Progenitor cell of endocrine pancreas (in vitro differentiated cells): ENCODE data around the gene C2CD4A. TPM values are rescaled to one million over a fixed set of nuclear protein-coding genes. Genes with fewer than 3 reads are reported as not detected.
"Not testable (repeated sequence)": the region's sequence is repeated elsewhere in the genome, so short reads cannot be mapped to it uniquely, and the experiment has no call there.

Experiments used
- DNase-seq: peaks from one replicate; pipeline ENCODE4 v3.0.0; 2021; ENCODE audit warnings: low spot score; ENCODE audit not compliant: unreplicated experiment
- H3K27ac Mint-ChIP-seq: 2 replicates; pipeline ENCODE4 v1.8.0; 2021; ENCODE audit warnings: mild to moderate bottlenecking, moderate library complexity, mixed read lengths
- H3K27me3 Mint-ChIP-seq: 2 replicates; pipeline ENCODE4 v1.8.0; 2021; ENCODE audit warnings: mixed read lengths
- H3K36me3 Mint-ChIP-seq: 2 replicates; pipeline ENCODE4 v1.8.0; 2022; ENCODE audit warnings: mixed read lengths; ENCODE audit not compliant: insufficient read depth
- H3K4me1 Mint-ChIP-seq: 2 replicates; pipeline ENCODE4 v1.8.0; 2021; ENCODE audit warnings: low read depth, mixed read lengths
- H3K4me3 Mint-ChIP-seq: 2 replicates; pipeline ENCODE4 v1.8.0; 2021; ENCODE audit warnings: low read depth, mild to moderate bottlenecking, moderate library complexity, mixed read lengths
- H3K9me3 Mint-ChIP-seq: 2 replicates; pipeline ENCODE4 v1.8.0; 2021; ENCODE audit warnings: low read depth, mixed read lengths
- total RNA-seq: library from RNA; stranded (reverse); gene quantifications from 2 replicates; pipeline ENCODE4 v1.2.1, GENCODE V29; 2021
- TF ChIP-seq, protein P1 (sequence below): fragments of 200-600 bp; sonication (generic); IDR thresholded peaks from one replicate; pipeline ENCODE4 v1.5.0; 2021; ENCODE audit warnings: antibody characterized with exemption, mild to moderate bottlenecking; ENCODE audit not compliant: unreplicated experiment

C2CD4A gene
- total RNA-seq, 1 donor from 2014 or later, result 0.17 TPM

DNA sequence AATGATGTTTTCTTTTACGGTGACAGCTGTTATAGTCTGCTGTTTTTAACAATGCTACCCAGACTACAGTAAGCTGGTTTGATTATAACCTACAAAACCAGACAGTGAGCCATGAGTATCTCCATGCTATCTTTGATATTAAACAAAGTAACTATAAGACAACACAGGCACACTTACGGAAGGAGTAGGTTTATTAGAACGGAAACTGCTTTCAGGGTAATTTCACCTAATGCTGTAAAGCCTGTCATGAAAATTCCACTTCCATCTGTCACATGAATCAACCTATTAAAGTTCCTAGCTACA lies 39.6 kb upstream of the C2CD4A start:
- Mint-ChIP-seq H3K36me3 (peaks cover 8% of the 10 kb centered on the region), H3K27me3 (no peaks in the 10 kb centered on the region), H3K4me3 (no peak overlapping the region), H3K4me1 (peaks cover 3% of the 10 kb centered on the region), H3K9me3 (no peaks in the 10 kb centered on the region), H3K27ac (no peak overlapping the region)
- TF ChIP-seq, protein P1, sequence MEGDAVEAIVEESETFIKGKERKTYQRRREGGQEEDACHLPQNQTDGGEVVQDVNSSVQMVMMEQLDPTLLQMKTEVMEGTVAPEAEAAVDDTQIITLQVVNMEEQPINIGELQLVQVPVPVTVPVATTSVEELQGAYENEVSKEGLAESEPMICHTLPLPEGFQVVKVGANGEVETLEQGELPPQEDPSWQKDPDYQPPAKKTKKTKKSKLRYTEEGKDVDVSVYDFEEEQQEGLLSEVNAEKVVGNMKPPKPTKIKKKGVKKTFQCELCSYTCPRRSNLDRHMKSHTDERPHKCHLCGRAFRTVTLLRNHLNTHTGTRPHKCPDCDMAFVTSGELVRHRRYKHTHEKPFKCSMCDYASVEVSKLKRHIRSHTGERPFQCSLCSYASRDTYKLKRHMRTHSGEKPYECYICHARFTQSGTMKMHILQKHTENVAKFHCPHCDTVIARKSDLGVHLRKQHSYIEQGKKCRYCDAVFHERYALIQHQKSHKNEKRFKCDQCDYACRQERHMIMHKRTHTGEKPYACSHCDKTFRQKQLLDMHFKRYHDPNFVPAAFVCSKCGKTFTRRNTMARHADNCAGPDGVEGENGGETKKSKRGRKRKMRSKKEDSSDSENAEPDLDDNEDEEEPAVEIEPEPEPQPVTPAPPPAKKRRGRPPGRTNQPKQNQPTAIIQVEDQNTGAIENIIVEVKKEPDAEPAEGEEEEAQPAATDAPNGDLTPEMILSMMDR, result no peak
- no peak for DNase-seq

DNA sequence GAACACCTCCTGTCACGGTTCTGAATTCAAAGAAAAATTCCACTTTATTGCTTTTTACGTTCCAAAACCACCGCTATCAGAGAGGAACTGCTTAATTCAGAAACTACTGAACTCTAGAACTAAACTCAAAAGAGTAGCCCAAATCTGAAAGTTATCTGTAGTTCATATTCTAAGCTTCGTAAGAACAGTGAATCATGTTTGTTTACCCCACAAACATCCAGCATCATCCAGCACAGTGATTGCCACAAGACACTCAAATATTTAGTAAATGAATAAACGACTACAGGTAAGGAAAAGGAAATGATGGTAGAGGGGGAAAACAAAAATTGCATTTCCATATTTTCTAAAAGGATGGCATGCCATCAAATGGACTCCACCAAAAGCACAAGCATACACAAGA lies 38.9 kb upstream of the C2CD4A start:
- H3K36me3 Mint-ChIP-seq, result peaks cover 6% of the 10 kb centered on the region
- no peak overlapping the region for H3K27ac Mint-ChIP-seq
- no peak for DNase-seq
- H3K4me1 Mint-ChIP-seq, result peaks cover 3% of the 10 kb centered on the region
- no peaks in the 10 kb centered on the region for H3K27me3 Mint-ChIP-seq
- H3K9me3 Mint-ChIP-seq, result no peaks in the 10 kb centered on the region
- no peak overlapping the region for H3K4me3 Mint-ChIP-seq
- TF ChIP-seq, protein P1, result no peak

DNA sequence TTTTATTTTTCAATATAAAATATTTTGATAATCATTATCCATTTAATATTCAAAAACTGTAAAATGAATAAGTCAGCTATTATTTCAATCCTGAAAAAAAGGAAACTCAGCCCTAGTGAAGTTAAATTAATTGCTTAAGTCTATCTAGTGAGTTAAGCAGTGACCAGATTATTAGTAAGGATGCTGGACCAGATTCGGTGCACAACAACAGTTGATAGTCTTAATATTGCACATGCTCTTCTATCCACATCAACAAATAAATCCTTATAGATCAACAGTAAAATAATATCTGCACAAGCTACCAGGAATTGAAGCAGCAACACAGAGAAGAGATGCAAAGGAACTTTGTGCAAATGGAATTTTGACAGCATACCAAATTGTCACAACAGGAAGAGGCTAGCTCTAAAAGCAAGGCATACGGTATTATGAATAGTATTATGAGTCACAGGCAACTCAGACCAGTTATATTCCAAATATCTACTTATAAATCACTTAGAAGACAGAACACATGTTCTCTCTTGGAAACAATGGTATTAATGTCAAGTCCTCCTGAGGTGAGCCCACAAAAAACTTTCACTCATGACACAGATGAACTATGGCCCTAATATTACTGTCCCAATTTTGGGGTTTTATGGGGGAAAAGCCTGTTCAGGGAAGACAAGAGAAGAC lies 31.4 kb upstream of the C2CD4A start:
- TF ChIP-seq, protein P1, result no peak
- Mint-ChIP-seq H3K27me3 (no peaks in the 10 kb centered on the region), H3K4me3 (no peak overlapping the region), H3K4me1 (no peaks in the 10 kb centered on the region), H3K9me3 (peaks cover 8% of the 10 kb centered on the region), H3K36me3 (peaks cover 16% of the 10 kb centered on the region), H3K27ac (no peak overlapping the region)
- no peak for DNase-seq

DNA sequence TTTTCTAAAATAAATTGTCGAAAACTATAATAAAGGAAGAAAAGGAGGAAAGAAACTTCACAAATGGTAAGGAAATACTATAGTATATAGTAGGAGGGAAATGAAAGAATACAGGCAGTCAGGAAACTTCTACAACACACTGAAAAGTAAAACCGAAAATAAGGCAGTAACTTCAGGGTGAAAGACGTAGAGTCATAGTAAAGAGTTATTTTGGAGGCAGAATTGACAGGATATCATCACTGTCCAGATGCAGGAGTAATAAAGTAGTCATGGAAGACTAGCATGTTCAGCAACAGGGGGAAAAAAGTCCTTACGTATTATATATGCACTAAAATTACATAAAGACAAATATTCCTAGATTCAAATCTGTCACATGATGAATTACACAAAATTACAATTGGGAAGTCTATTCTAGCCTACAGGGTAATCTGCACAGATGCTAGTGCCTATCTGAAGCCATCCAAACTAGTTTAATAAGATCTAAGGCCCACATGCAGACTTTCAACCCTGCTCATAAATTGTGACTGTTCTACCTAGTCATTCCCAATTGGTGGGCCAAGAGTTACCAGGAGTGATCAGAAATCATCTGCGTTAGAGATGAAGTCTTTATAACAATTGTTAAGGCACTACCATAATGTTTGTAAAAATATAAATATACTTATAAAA lies 20.6 kb upstream of the C2CD4A start:
- H3K4me3 Mint-ChIP-seq, result no peak overlapping the region

DNA sequence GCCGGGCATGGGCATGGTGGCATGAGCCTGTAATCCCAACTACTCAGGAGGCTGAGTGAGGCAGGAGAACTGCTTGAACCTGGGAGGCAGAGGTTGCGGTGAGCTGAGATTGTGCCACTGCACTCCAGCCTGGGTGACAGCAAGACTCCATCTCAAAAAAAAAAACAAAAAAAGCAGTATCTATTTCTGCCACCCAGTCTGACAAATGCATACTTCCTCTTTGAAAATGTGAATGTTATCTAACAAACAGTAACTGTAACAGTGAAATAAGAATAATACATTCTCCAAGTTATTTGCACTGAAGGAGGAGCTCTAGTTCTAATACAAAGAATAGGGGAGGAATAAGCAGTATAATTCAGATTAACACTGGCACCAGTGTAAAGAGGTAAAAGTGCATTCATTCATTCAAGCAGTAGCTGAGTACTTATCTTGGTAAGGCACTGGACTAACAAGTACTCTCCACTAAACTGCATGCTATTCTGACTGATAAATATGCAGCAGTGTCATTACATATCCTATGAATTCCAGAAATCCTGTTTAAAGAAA lies 19.4 kb upstream of the C2CD4A start:
- Mint-ChIP-seq H3K4me1 (peaks cover 9% of the 10 kb centered on the region), H3K36me3 (peaks cover 2% of the 10 kb centered on the region), H3K27me3 (no peaks in the 10 kb centered on the region), H3K27ac (no peak overlapping the region), H3K9me3 (peaks cover 2% of the 10 kb centered on the region), H3K4me3 (no peak overlapping the region)
- DNase-seq, result no peak
- TF ChIP-seq, protein P1, result no peak

More for the DNA sequence above, 20.6 kb upstream of the C2CD4A start:
- peaks cover 2% of the 10 kb centered on the region for H3K9me3 Mint-ChIP-seq
- peaks cover 2% of the 10 kb centered on the region for H3K36me3 Mint-ChIP-seq
- no peaks in the 10 kb centered on the region for H3K27me3 Mint-ChIP-seq
- no peak overlapping the region for H3K27ac Mint-ChIP-seq
- H3K4me1 Mint-ChIP-seq, result peaks cover 10% of the 10 kb centered on the region
- DNase-seq, result no peak
- TF ChIP-seq, protein P1, result no peak

DNA sequence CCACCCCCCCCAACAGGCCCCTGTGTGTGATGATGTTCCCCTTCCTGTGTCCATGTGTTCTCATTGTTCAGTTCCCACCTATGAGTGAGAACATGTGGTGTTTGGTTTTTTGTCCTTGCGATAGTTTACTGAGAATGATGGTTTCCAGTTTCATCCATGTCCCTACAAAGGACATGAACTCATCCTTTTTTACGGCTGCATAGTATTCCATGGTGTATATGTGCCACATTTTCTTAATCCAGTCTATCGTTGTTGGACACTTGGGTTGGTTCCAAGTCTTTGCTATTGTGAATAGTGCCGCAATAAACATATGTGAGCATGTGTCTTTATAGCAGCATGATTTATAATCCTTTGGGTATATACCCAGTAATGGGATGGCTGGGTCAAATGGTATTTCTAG lies 18.5 kb upstream of the C2CD4A start:
- not testable (repeated sequence) for H3K4me3 Mint-ChIP-seq, H3K4me1 Mint-ChIP-seq, DNase-seq, H3K27ac Mint-ChIP-seq, H3K27me3 Mint-ChIP-seq, H3K36me3 Mint-ChIP-seq, H3K9me3 Mint-ChIP-seq
